Uterus (tissue), 2 donors: Measurements from ENCODE around the gene QSOX2.

Experiments
- CTCF ChIP-seq, 4 experiments: fragments of 200-600 bp in 2 of 4; fragments of 450-650 bp in 2 of 4; sonication (generic) in 2 of 4; IDR thresholded peaks; one replicate each; pipeline ENCODE4 v1.5.1; 2016 to 2019; ENCODE audit warnings: antibody characterized with exemption in 4 of 4, mild to moderate bottlenecking in 2 of 4, moderate library complexity in 1 of 4
- POLR2A ChIP-seq, 2 donors: fragments of 450-650 bp; IDR thresholded peaks; one replicate each; pipeline ENCODE4 v1.6.1; 2016; ENCODE audit warnings: antibody characterized with exemption in 2 of 2, mild to moderate bottlenecking in 1 of 2, moderate library complexity in 1 of 2

GRCh38 chr9:136179101-136179616 is 66.5 kb downstream of the QSOX2 start:
- TF ChIP-seq CTCF (IDR thresholded peaks at IDR 0.05) (no peak), POLR2A (IDR thresholded peaks at IDR 0.05) (no peak)
